H9 (cell line): ENCODE data around the gene KLF16. TPM values are rescaled to one million over a fixed set of nuclear protein-coding genes. Genes with fewer than 3 reads are reported as not detected.

Experiments used
- DNase-seq: peaks from one replicate; pipeline ENCODE4 v3.0.0-alpha.2; 2017
- H2AFZ ChIP-seq: one replicate; pipeline ENCODE4 v1.6.1; 2013; ENCODE audit warnings: mild to moderate bottlenecking, low read length, control low read depth, moderate library complexity
- H2AK5ac ChIP-seq: 2 replicates; pipeline ENCODE4 v1.6.1; 2013; ENCODE audit warnings: low read length, control low read depth, mixed read lengths; ENCODE audit not compliant: insufficient read length
- H2BK120ac ChIP-seq: one replicate; pipeline ENCODE4 v1.6.1; 2013; ENCODE audit warnings: low read depth, mild to moderate bottlenecking, low read length, control low read depth, inconsistent platforms; ENCODE audit not compliant: poor library complexity, severe bottlenecking
- H2BK12ac ChIP-seq: 2 replicates; pipeline ENCODE4 v1.6.1; 2013; ENCODE audit warnings: low read length, control low read depth, mixed read lengths, low read depth; ENCODE audit not compliant: insufficient read length
- H2BK15ac ChIP-seq: 2 replicates; pipeline ENCODE4 v1.6.1; 2013; ENCODE audit warnings: low read depth, low read length, control low read depth
- H2BK20ac ChIP-seq: one replicate; pipeline ENCODE4 v1.6.1; 2013; ENCODE audit warnings: low read depth, mild to moderate bottlenecking, low read length, control low read depth, inconsistent platforms; ENCODE audit not compliant: poor library complexity, severe bottlenecking
- H2BK5ac ChIP-seq: 2 replicates; pipeline ENCODE4 v1.6.1; 2013; ENCODE audit warnings: low read length, control low read depth, mixed read lengths; ENCODE audit not compliant: insufficient read length
- H3K14ac ChIP-seq: 2 replicates; pipeline ENCODE4 v1.6.1; 2013; ENCODE audit warnings: low read length, control low read depth; ENCODE audit not compliant: insufficient read depth
- H3K18ac ChIP-seq: 2 replicates; pipeline ENCODE4 v1.6.1; 2013; ENCODE audit warnings: low read depth, mild to moderate bottlenecking, mixed read lengths, low read length, control low read depth; ENCODE audit not compliant: insufficient read length
- H3K23ac ChIP-seq: 2 replicates; pipeline ENCODE4 v1.6.1; 2013; ENCODE audit warnings: low read length, control low read depth, mixed read lengths, low read depth; ENCODE audit not compliant: insufficient read length
- H3K23me2 ChIP-seq: 2 replicates; pipeline ENCODE4 v1.6.1; 2013; ENCODE audit warnings: low read depth, mild to moderate bottlenecking, mixed read lengths, low read length, control low read depth; ENCODE audit not compliant: insufficient read length, poor library complexity, severe bottlenecking
- H3K27ac ChIP-seq: 2 replicates; pipeline ENCODE4 v1.5.1; 2013; ENCODE audit warnings: low read length, control low read depth, mixed read lengths, low read depth; ENCODE audit not compliant: insufficient read length
- H3K27me3 ChIP-seq: 2 replicates; pipeline ENCODE4 v1.6.1; 2013; ENCODE audit warnings: low read length, control low read depth, inconsistent platforms; ENCODE audit not compliant: insufficient read depth
- H3K4ac ChIP-seq: 2 replicates; pipeline ENCODE4 v1.6.1; 2013; ENCODE audit warnings: low read depth, mild to moderate bottlenecking, control low read depth, inconsistent platforms, low read length, moderate library complexity
- H3K4me1 ChIP-seq: 2 replicates; pipeline ENCODE4 v1.6.1; 2013; ENCODE audit warnings: low read length, control low read depth, inconsistent platforms; ENCODE audit not compliant: insufficient read depth
- H3K4me2 ChIP-seq: 2 replicates; pipeline ENCODE4 v1.6.1; 2013; ENCODE audit warnings: low read length, control low read depth, mixed read lengths; ENCODE audit not compliant: insufficient read length, insufficient read depth
- H3K56ac ChIP-seq: 2 replicates; pipeline ENCODE4 v1.6.1; 2013; ENCODE audit warnings: low read depth, mild to moderate bottlenecking, mixed read lengths, low read length, control low read depth; ENCODE audit not compliant: insufficient read length
- H3K79me1 ChIP-seq: 2 replicates; pipeline ENCODE4 v1.6.1; 2013; ENCODE audit warnings: low read depth, mild to moderate bottlenecking, moderate library complexity, low read length, control low read depth, inconsistent platforms; ENCODE audit not compliant: insufficient read depth, poor library complexity, severe bottlenecking
- H3K79me2 ChIP-seq: 2 replicates; pipeline ENCODE4 v1.6.1; 2013; ENCODE audit warnings: low read length, control low read depth, inconsistent platforms; ENCODE audit not compliant: insufficient read depth
- H3K9ac ChIP-seq: 2 replicates; pipeline ENCODE4 v1.6.1; 2013; ENCODE audit warnings: low read length, control low read depth, mixed read lengths; ENCODE audit not compliant: insufficient read length; ENCODE audit errors: extremely low read depth
- H3K9me3 ChIP-seq: one replicate; pipeline ENCODE4 v1.6.1; 2013; ENCODE audit warnings: low read depth, low read length, inconsistent platforms; ENCODE audit not compliant: control insufficient read depth
- H3T11ph ChIP-seq: one replicate; pipeline ENCODE4 v1.6.1; 2013; ENCODE audit warnings: mild to moderate bottlenecking, low read length, control low read depth, inconsistent platforms
- H4K20me1 ChIP-seq: one replicate; pipeline ENCODE4 v1.6.1; 2013; ENCODE audit not compliant: control insufficient read depth, insufficient read length, insufficient read depth
- H4K5ac ChIP-seq: 2 replicates; pipeline ENCODE4 v1.6.1; 2013; ENCODE audit warnings: low read depth, mild to moderate bottlenecking, mixed read lengths, low read length, control low read depth; ENCODE audit not compliant: insufficient read length
- H4K8ac ChIP-seq: replicated peaks from 2 replicates; pipeline ENCODE4 v1.6.1; 2013; ENCODE audit warnings: low read length, control low read depth, mixed read lengths, low read depth; ENCODE audit not compliant: insufficient read length
- H4K91ac ChIP-seq: 2 replicates; pipeline ENCODE4 v1.6.1; 2013; ENCODE audit warnings: low read depth, mild to moderate bottlenecking, moderate library complexity, mixed read lengths, low read length, control low read depth; ENCODE audit not compliant: insufficient read length
- H3K27ac Mint-ChIP-seq, 3 experiments: 2 replicates in 2 of 3; 3 replicates in 1 of 3; pipeline ENCODE4 v1.8.0; 2020 to 2021; ENCODE audit warnings: mixed read lengths in 3 of 3, mild to moderate bottlenecking in 1 of 3, moderate library complexity in 1 of 3
- H3K27me3 Mint-ChIP-seq: 2 replicates; pipeline ENCODE4 v1.8.0; 2021; ENCODE audit warnings: low read depth, mild to moderate bottlenecking, moderate library complexity, mixed read lengths
- H3K36me3 Mint-ChIP-seq, 3 experiments: 2 replicates in 2 of 3; 3 replicates in 1 of 3; pipeline ENCODE4 v1.8.0; 2020 to 2021; ENCODE audit warnings: low read depth in 3 of 3, mixed read lengths in 3 of 3; ENCODE audit not compliant: insufficient read depth in 1 of 3
- H3K4me1 Mint-ChIP-seq, 2 experiments: 2 replicates each; pipeline ENCODE4 v1.8.0; 2020; ENCODE audit warnings: mixed read lengths in 2 of 2
- H3K4me3 Mint-ChIP-seq, 2 experiments: 2 replicates in 1 of 2; 3 replicates in 1 of 2; pipeline ENCODE4 v1.8.0; 2020 to 2021; ENCODE audit warnings: mild to moderate bottlenecking in 2 of 2, mixed read lengths in 2 of 2, moderate library complexity in 1 of 2
- H3K9me3 Mint-ChIP-seq, 2 experiments: 2 replicates in 1 of 2; 3 replicates in 1 of 2; pipeline ENCODE4 v1.8.0; 2020; ENCODE audit warnings: mild to moderate bottlenecking in 2 of 2, mixed read lengths in 2 of 2, moderate library complexity in 1 of 2
- CTCF ChIP-seq: fragments of 200-600 bp; sonication (generic); conservative IDR thresholded peaks from 3 replicates; pipeline ENCODE4 v1.8.0; 2021; ENCODE audit warnings: antibody characterized with exemption, mild to moderate bottlenecking
- WGBS: extraction: QIAGEN DNeasy Blood & Tissue Kit; methylation state at CpG from one replicate; pipeline ENCODE4 v1.1.7; 2013; ENCODE audit warnings: missing lambda C conversion rate, low lambda C conversion rate, mixed read lengths; ENCODE audit not compliant: insufficient read length; ENCODE audit errors: extremely low coverage; 5-methylcytosine and 5-hydroxymethylcytosine counted together
- total RNA-seq: library from RNA; stranded (reverse); gene quantifications from 2 replicates; pipeline ENCODE4 v1.2.1, GENCODE V29; 2021

The KLF16 gene
- total RNA-seq, 1 experiment from 2014 or later: 66.8 TPM

DNA sequence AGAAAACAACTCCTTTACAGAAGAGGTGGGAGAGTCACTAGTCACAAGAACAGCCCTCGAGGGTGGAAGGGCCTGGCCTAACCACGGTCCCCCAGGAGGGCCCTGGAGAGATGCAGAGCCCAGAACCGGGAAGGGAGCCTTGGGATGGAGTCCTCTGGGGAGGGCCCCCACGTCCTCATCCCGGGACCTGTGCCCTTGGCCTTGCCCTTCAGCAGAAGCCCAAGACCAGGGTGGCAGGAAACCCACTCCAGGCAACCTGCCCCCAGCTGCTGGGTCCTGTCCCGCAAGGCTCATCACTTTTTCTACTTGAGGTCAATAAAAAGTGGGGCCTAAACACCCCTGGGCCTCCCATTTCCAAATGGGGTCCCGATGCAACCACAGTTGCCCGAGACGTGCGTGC is 49.0 kb downstream of the KLF16 start:
- peaks cover 6% of the 10 kb centered on the region in 2 experiments for H3K4me1 Mint-ChIP-seq
- Histone ChIP-seq H2BK15ac (no peak overlapping the region), H2AFZ (no peak overlapping the region), H3K27ac (no peak overlapping the region), H3K9me3 (no peaks in the 10 kb centered on the region), H3K4me2 (no peak overlapping the region), H2BK20ac (no peak overlapping the region), H2AK5ac (no peak overlapping the region), H4K5ac (no peak overlapping the region), H4K20me1 (peaks cover 2% of the 10 kb centered on the region), H3T11ph (no peak overlapping the region), H4K91ac (no peak overlapping the region), H3K23ac (no peak overlapping the region), H3K27me3 (no peaks in the 10 kb centered on the region), H3K79me1 (no peaks in the 10 kb centered on the region), H3K9ac (no peak overlapping the region), H4K8ac (no peak overlapping the region), H3K56ac (no peak overlapping the region), H3K4ac (no peak overlapping the region), H3K18ac (no peak overlapping the region), H2BK120ac (no peak overlapping the region), H3K4me1 (no peaks in the 10 kb centered on the region), H2BK5ac (no peak overlapping the region), H3K79me2 (no peaks in the 10 kb centered on the region), H3K14ac (no peak overlapping the region), H2BK12ac (no peak overlapping the region), H3K23me2 (peaks cover 3% of the 10 kb centered on the region)
- no peak for TF ChIP-seq CTCF
- H3K27me3 Mint-ChIP-seq: peaks cover 9% of the 10 kb centered on the region
- WGBS: no CpG with 5 or more reads among the region's 10 CpGs
- no peaks in the 10 kb centered on the region for H3K9me3 Mint-ChIP-seq
- DNase-seq: no peak
- H3K36me3 Mint-ChIP-seq: peaks cover 1 to 19% (median 10%) of the 10 kb centered on the region in 3 experiments
- no peak overlapping the region for H3K27ac Mint-ChIP-seq
- no peak overlapping the region for H3K4me3 Mint-ChIP-seq
